WTC11 (cell line): ENCODE results near the gene DENND4A. TPM values are rescaled to one million over a fixed set of nuclear protein-coding genes. Genes with fewer than 3 reads are reported as not detected.

ENCODE experiments used
- ATAC-seq: fragments of 200-7000 bp; cut with Tn5 transposase; 2 replicates; pipeline ENCODE4 v1.10.0; 2021; ENCODE audit warnings: mild to moderate bottlenecking, moderate library complexity
- CTCF ChIA-PET: fragments of 300-600 bp; sonication (Branson Sonifier 250); formaldehyde crosslinking; loops from one replicate; lab custom pipeline; 2021; ENCODE audit warnings: antibody characterized with exemption; lab: Charles Lee
- POLR2A ChIA-PET: fragments of 350-600 bp; sonication (Branson Sonifier 250); formaldehyde crosslinking; loops from one replicate; lab custom pipeline; 2021; ENCODE audit warnings: antibody characterized with exemption; lab: Charles Lee
- DNase-seq: peaks from one replicate; pipeline ENCODE4 v3.0.0; 2021; ENCODE audit warnings: low spot score
- H3K27ac Mint-ChIP-seq: 2 replicates; pipeline ENCODE4 v1.8.0; 2021; ENCODE audit warnings: mixed read lengths
- H3K27me3 Mint-ChIP-seq: 2 replicates; pipeline ENCODE4 v1.8.0; 2021; ENCODE audit warnings: low read depth, mild to moderate bottlenecking, moderate library complexity, mixed read lengths
- H3K36me3 Mint-ChIP-seq: 2 replicates; pipeline ENCODE4 v1.8.0; 2021; ENCODE audit warnings: mixed read lengths
- H3K4me1 Mint-ChIP-seq: 2 replicates; pipeline ENCODE4 v1.8.0; 2022; ENCODE audit warnings: mixed read lengths
- H3K4me3 Mint-ChIP-seq: 2 replicates; pipeline ENCODE4 v1.8.0; 2021; ENCODE audit warnings: mild to moderate bottlenecking, moderate library complexity, mixed read lengths
- H3K9me3 Mint-ChIP-seq: 2 replicates; pipeline ENCODE4 v1.8.0; 2021; ENCODE audit warnings: mixed read lengths
- AR ChIP-seq: fragments of 250-450 bp; sonication (Bioruptor Pico); IDR thresholded peaks from 2 replicates; pipeline ENCODE4 v1.9.0; 2021; ENCODE audit warnings: mild to moderate bottlenecking
- ARID4B ChIP-seq: sonication (generic); formaldehyde crosslinking; IDR thresholded peaks from 2 replicates; pipeline ENCODE4 v1.8.0; 2023; ENCODE audit warnings: missing genetic modification reagents, mild to moderate bottlenecking, borderline replicate concordance
- CBFB ChIP-seq: sonication (generic); formaldehyde crosslinking; IDR thresholded peaks from 2 replicates; pipeline ENCODE4 v1.8.1; 2022; ENCODE audit warnings: mild to moderate bottlenecking, low read depth, missing genetic modification reagents
- E2F1 ChIP-seq: sonication (generic); formaldehyde crosslinking; IDR thresholded peaks from 2 replicates; pipeline ENCODE4 v1.8.0; 2022; ENCODE audit warnings: mild to moderate bottlenecking, missing genetic modification reagents
- E2F5 ChIP-seq: sonication (generic); formaldehyde crosslinking; IDR thresholded peaks from 2 replicates; pipeline ENCODE4 v1.8.1; 2022; ENCODE audit warnings: mild to moderate bottlenecking, moderate library complexity, missing genetic modification reagents
- ETV6 ChIP-seq: sonication (generic); formaldehyde crosslinking; IDR thresholded peaks from 2 replicates; pipeline ENCODE4 v1.8.1; 2022; ENCODE audit warnings: mild to moderate bottlenecking, missing genetic modification reagents
- FOXJ3 ChIP-seq: sonication (generic); formaldehyde crosslinking; IDR thresholded peaks from 2 replicates; pipeline ENCODE4 v1.9.0; 2021; ENCODE audit warnings: missing genetic modification reagents, mild to moderate bottlenecking, borderline replicate concordance
- FOXK1 ChIP-seq: sonication (generic); formaldehyde crosslinking; IDR thresholded peaks from 2 replicates; pipeline ENCODE4 v1.8.0; 2022; ENCODE audit warnings: mild to moderate bottlenecking, moderate library complexity, missing genetic modification reagents
- FOXP1 ChIP-seq: sonication (generic); formaldehyde crosslinking; IDR thresholded peaks from 2 replicates; pipeline ENCODE4 v1.8.0; 2022; ENCODE audit warnings: missing genetic modification reagents, mild to moderate bottlenecking, moderate library complexity, borderline replicate concordance
- IRF2 ChIP-seq: sonication (generic); formaldehyde crosslinking; IDR thresholded peaks from 2 replicates; pipeline ENCODE4 v1.8.0; 2022; ENCODE audit warnings: low read depth, missing genetic modification reagents, borderline replicate concordance
- NFE2L1 ChIP-seq: sonication (generic); formaldehyde crosslinking; IDR thresholded peaks from 2 replicates; pipeline ENCODE4 v1.8.1; 2023; ENCODE audit warnings: missing genetic modification reagents
- NR2C2 ChIP-seq: sonication (generic); formaldehyde crosslinking; IDR thresholded peaks from 2 replicates; pipeline ENCODE4 v1.8.0; 2022; ENCODE audit warnings: mild to moderate bottlenecking, missing genetic modification reagents
- NR3C1 ChIP-seq: sonication (generic); formaldehyde crosslinking; conservative IDR thresholded peaks from 2 replicates; pipeline ENCODE4 v1.8.1; 2023; ENCODE audit warnings: low read depth, mild to moderate bottlenecking, missing genetic modification reagents
- PREB ChIP-seq: sonication (generic); formaldehyde crosslinking; IDR thresholded peaks from 2 replicates; pipeline ENCODE4 v1.8.1; 2022; ENCODE audit warnings: mild to moderate bottlenecking, missing genetic modification reagents, moderate library complexity, borderline replicate concordance
- RELA ChIP-seq: sonication (generic); formaldehyde crosslinking; IDR thresholded peaks from 2 replicates; pipeline ENCODE4 v1.8.1; 2022; ENCODE audit warnings: missing genetic modification reagents, mild to moderate bottlenecking, borderline replicate concordance
- ZNF138 ChIP-seq: sonication (generic); formaldehyde crosslinking; conservative IDR thresholded peaks from 2 replicates; pipeline ENCODE4 v1.8.1; 2022; ENCODE audit warnings: mild to moderate bottlenecking, moderate library complexity, missing genetic modification reagents
- total RNA-seq: library from RNA; stranded (reverse); gene quantifications from 3 replicates; pipeline ENCODE4 v1.2.3, GENCODE V29; 2021

The DENND4A gene
- total RNA-seq, 1 experiment from 2014 or later, result 5.7 TPM

- POLR2A ChIA-PET, result no interaction called here
- Mint-ChIP-seq H3K4me3 (no peak overlapping the region), H3K27me3 (no peaks in the 10 kb centered on the region), H3K36me3 (no peaks in the 10 kb centered on the region)
- DNase-seq, result no peak
- ATAC-seq, result no peak
- TF ChIP-seq E2F1 (CRISPR knock-in tag) (no peak), NR2C2 (CRISPR knock-in tag) (no peak), ZNF138 (CRISPR knock-in tag) (no peak), IRF2 (CRISPR knock-in tag) (no peak), FOXK1 (CRISPR knock-in tag) (no peak), RELA (CRISPR knock-in tag) (no peak), PREB (CRISPR knock-in tag) (no peak), FOXP1 (no peak), E2F5 (CRISPR knock-in tag) (no peak), ARID4B (CRISPR knock-in tag) (no peak), FOXJ3 (CRISPR knock-in tag) (no peak), AR (no peak), NR3C1 (CRISPR knock-in tag) (no peak), CBFB (no peak), ETV6 (CRISPR knock-in tag) (no peak), NFE2L1 (CRISPR knock-in tag) (no peak)
- TF ChIP-seq, all 79 proteins: peak for 0
- Mint-ChIP-seq H3K9me3 (no peaks in the 10 kb centered on the region), H3K4me1 (peaks cover 18% of the 10 kb centered on the region), H3K27ac (peak overlapping the region; percentile 24; the same call in 1 of the 2 replicates)
- CTCF ChIA-PET, result interaction anchor here (0.6 to 2.1 kb wide), 5 partner anchors 20 to 62 kb away, joined by 3 to 5 read pairs (median 5); no protein-coding TSS in a partner anchor
Measured at GRCh38 chr15:65801229-65801805, 9.2 kb upstream of the DENND4A start.
